ENCODE results near the gene TSTD2.

Gene TSTD2

DNA sequence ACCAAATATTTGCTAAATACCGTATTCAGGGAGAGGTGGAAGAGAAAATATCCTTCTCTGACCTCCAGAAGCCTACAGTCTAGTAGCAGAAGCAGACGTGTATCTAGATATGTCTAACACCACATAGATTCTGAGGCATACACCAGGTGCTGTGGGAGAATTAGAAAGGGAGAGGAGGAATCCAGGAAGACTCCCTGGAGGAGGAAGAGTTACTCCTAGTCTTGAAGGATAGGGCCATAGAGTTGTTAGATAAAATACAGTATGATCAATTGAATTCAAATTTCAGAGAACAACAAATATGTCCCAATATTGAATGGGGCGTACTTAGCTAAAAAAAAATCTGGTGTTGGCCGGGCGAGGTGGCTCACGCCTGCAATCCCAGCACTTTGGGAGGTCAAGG, 73.0 kb downstream of the TSTD2 start:
- DNase-seq = no peak

DNA sequence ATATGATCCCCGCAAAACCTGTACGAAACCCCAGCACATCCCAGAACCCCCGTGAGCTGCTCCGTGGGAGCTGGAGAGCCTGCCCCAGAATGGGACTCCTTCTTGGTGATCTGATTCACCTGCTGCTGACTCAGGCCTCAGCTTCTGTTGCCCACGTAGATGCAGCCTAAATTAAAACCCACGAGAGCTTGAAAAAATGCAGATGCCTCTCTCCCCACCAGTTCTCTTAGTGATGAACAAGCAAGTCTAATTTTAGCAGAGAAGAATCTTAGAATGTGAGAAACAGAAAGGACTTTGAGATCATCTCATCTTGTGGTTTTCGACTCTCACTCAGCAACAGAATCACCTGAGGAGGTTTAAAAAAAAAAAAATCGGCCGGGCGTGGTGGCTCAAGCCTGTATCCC, 74.1 kb downstream of the TSTD2 start:
- no peak for DNase-seq

- no peak for DNase-seq
Measured at GRCh38 chr9:97558701-97559101, 74.5 kb downstream of the TSTD2 start.

DNA sequence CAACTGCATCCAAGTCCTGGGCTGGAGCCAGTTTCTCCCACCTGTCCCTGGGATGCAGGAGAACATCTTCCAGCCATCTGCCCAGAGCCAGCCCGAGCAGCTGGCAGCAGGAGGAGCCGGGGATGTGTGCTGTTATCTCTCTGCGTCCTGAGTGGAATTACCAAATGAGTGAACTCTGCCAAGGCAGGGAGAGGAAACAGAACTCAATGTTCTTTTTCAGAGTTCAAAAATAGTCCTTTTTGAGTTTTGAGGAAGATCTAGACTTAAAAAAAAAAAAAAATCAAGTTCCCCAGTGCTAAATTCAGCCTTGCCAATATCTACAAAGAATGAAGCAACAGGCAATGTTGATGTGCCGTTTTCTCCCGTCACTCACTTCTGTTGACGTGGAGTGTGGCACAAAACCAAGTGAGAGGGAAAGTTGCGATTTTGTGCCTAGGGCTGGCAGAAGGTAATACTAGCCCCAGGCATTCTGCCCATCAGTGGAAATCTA, 75.5 kb downstream of the TSTD2 start:
- peak; percentile 70 for DNase-seq

DNA sequence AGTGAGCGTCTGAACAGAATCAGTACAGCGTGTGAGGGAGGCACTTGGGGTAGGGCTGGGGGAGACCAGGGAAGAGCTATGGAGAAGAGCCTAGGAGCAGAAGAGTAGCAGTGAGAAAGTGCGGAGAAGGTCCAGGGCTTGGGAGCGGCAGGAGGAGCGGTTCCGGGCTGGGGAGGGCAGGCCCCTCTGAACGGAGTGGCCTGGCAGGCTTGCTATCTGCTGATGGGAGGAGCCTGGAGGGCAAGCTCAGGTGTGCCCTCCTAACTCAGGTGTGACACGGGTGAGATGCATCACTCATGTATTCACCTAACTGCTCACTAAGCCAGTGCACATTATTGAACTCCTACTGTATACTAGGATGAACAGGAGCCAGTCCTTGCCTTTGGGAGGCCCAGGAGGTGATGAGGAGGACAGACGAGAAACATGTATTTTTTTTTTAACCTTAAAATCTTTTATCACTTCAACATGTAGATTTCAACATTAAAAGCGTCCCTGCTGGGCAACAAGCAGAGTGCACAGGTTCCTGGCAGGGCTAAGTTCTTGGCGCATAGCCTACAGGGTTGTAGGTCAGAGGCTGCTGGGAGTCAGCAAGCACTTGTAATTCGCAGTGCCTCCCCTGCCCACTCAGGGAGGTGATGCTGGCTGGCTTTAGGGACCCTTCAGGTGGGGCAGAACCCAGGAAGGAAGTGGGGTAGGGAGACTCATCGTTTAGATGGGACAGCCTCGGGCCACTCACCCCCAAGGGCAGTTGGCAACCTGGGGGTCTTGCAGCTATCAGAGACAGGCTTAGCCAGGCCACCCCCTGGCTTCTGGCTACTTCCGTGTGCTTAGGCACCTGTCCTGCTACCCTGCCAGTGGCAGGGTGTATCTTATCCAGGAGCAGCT, 76.2 kb downstream of the TSTD2 start:
- DNase-seq = no peak

DNA sequence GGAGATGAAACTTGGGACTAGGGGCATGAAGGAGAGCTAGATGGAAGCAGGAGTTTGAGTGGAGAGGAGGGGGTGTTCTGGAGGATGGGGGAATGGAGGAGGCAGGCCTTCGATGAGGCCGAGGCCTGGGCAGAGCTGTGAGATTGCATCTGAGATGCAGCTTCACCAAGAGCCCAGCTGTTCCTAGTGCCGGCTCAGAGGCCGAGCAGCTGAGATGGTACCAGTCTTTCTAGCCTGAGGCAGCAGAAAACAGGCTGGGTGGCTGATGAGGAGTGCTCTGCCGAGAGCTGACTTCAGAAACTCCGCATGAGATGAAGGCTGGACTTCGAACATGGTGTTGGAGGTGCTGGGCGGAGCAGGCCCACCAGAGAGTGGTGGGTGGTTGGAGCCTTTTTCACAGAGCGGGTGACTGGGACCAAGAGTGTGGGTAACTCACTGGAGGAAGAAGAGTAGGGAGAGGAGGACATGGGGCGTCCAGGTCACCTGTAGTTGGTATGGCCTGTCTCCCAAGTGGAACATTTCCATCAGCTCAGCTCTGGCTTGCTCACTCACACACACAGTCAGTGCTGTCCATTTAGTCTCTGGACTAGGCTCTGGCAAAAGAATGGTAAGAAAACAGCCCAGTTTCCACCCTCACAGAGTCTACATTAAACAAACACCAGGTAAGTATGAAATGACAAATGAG, 77.0 kb downstream of the TSTD2 start:
- DNase-seq = no peak

DNA sequence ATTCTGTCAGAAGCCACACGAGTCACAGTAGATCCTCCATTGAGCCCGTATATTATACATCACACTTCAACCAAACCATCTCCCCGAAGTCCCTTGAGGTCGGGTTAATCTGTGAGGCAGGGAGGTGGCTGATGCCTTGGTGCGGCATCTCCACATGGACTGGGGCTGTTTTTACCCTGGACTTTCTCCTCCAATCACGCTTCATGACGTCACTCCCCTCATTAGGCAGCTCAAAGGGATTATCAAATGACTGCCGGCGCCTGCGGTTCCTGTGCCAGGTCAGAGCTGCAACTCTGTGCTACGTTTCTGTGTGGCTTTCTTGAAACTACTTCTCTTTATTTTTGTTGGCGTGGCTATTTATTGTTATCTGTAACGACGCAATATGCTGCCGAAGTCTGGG, 78.0 kb downstream of the TSTD2 start:
- no peak for DNase-seq

- DNase-seq = no peak
Measured at GRCh38 chr9:97554566-97555075, 78.5 kb downstream of the TSTD2 start.

- no peak for DNase-seq
Measured at GRCh38 chr9:97553841-97554240, 79.3 kb downstream of the TSTD2 start.

DNA sequence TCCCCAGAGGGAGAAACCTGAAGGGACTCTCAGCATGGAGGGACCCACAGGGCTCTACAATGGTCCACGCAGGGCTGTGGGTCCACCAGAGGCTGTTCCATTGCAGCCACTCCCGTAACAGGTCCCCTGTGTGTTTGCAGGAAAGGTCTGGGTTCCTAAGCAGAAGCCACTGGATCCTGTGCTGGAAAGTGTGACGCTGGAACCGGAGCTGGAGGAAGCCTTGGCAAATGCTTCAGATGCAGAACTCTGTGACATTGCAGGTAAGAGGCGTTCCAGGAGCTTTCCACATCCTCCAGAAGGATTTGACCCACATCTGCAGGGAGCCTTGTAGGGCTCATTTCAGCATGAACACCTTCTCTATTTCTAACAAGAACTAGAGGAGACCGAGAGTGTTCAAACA, 80.0 kb downstream of the TSTD2 start:
- no peak for DNase-seq

DNA sequence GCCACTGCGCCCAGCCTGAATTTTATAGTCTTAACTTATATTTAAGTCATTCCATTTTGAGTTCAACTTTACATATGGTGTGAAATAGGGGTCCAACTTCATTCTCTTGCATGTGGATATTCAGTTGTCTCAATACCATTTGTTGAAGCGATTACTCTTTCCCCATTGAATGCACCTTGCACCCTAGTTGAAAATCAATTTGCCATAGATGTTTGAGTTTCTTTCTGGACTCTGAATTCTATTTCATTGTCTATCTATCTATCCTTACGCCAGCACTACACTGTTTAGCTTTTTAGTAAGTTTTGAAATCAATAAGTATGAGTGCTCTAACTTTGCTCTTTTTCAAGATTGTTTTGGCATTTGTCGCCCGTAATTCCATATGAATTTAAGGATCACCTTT, 81.9 kb downstream of the TSTD2 start:
- no peak for DNase-seq

GRCh38 chr9:97550386-97550785, 82.8 kb downstream of the TSTD2 start:
- no peak for DNase-seq
